Measurements from ENCODE around the gene ELOVL4. TPM values are rescaled to one million over a fixed set of nuclear protein-coding genes. Genes with fewer than 3 reads are reported as not detected.

ELOVL4 gene
- total and polyA plus RNA-seq, 2 of the 4 experiments (the other 2 are of a cell fraction) = 2.2 to 2.3 TPM

DNA sequence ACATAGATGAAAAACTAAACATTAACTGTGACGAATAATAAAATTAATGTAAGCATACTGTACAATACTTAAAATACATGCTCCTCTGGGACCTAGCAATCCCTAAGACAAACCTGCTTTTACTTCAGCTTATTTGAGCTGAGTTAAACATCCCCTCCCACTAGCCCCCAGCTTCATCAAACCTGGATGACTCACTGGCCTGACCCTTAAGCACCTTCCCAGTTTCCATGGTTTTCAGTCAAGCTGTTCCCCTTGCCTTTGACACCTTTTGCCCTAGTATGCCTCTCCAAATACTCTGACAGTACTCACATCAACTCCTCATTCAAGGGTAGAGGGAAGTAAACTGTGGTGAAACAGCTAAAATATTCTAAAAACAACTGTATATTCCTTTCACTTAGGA lies 4.2 kb downstream of the ELOVL4 start:
- DNase-seq (no peak), ATAC-seq (ENCODE audit: low read depth) (no peak)
- Histone ChIP-seq H2AFZ (replicated peaks; ENCODE audit: low read length, poor library complexity) (no peak overlapping the region), H2BK5ac (ENCODE audit: low read depth, low read length, poor library complexity, severe bottlenecking) (no peak overlapping the region), H2BK120ac (ENCODE audit: low read depth, low read length) (no peak overlapping the region), H4K91ac (ENCODE audit: insufficient read depth, low read depth, low read length) (no peak overlapping the region), H3K14ac (replicated peaks; ENCODE audit: low read depth, low read length) (no peak overlapping the region), H3K9ac (ENCODE audit: low read depth, low read length) (no peak overlapping the region), H2AK5ac (ENCODE audit: low read depth, low read length) (no peak overlapping the region), H3K9me1 (ENCODE audit: insufficient read depth, low read length) (peaks cover 11% of the 10 kb centered on the region; the same call in 1 of the 2 replicates), H4K20me1 (ENCODE audit: insufficient read depth, low read length) (no peaks in the 10 kb centered on the region), H2BK15ac (ENCODE audit: low read depth, low read length) (no peak overlapping the region), H3K79me1 (ENCODE audit: low read depth in 1 of 2, low read length in 2 of 2) (peaks cover 20 to 28% of the 10 kb centered on the region in 2 experiments), H3K9me3 (ENCODE audit: control insufficient read depth, insufficient read depth, low read length) (no peaks in the 10 kb centered on the region), H3K18ac (ENCODE audit: low read depth, low read length) (no peak overlapping the region), H3K27ac (ENCODE audit: insufficient read depth, low read length) (no peak overlapping the region), H3K27me3 (ENCODE audit: control insufficient read depth, insufficient read depth, low read length) (no peaks in the 10 kb centered on the region), H3K56ac (ENCODE audit: extremely low read depth, insufficient read depth, low read length) (no peak overlapping the region), H3K4ac (ENCODE audit: low read depth, low read length) (no peak overlapping the region), H2AK9ac (replicated peaks; ENCODE audit: low read depth, low read length, poor library complexity) (no peak overlapping the region), H2BK20ac (ENCODE audit: low read depth, low read length) (no peak overlapping the region), H3K23ac (ENCODE audit: low read depth, low read length) (0 out of 2 replicates have a peak overlapping the region, but pooled peaks have one; percentile 32), H3K36me3 (ENCODE audit: control insufficient read depth, insufficient read depth, low read length) (no peaks in the 10 kb centered on the region), H3K4me3 (ENCODE audit: insufficient read depth, low read depth, low read length) (no peak overlapping the region), H3K4me1 (ENCODE audit: control insufficient read depth, insufficient read depth, low read length) (peaks cover 1% of the 10 kb centered on the region; the same call in 1 of the 2 replicates), H3K4me2 (ENCODE audit: low read depth, low read length) (no peak overlapping the region), H4K8ac (ENCODE audit: low read depth in 2 of 2, low read length in 2 of 2) (no peak overlapping the region), H4K5ac (ENCODE audit: low read depth, low read length) (no peak overlapping the region)
- in situ Hi-C loops (cut with MboI; ENCODE audit: low sequenced_read_pairs) = loop anchor here (10.0 kb wide), 1 partner anchor 62 kb away; the partner anchor contains the start of gene TTK
- dilution Hi-C loops (cut with HindIII; ENCODE audit: low sequenced_read_pairs, unreplicated experiment) = no loop called here
- BruUV-seq (replicated peaks) = no TSS peak
- ChIA-PET CTCF (no interaction called here), POLR2A (ENCODE audit: unreplicated experiment) (no interaction called here)
- no CpG with 5 or more reads among the region's 1 CpG for WGBS, 2 experiments (ENCODE audit: extremely low coverage in 2 of 2, insufficient read length in 1 of 2)
- intact Hi-C loops (cut with micrococcal nuclease) = no loop called here
- TF ChIP-seq CHD1 (IDR thresholded peaks at IDR 0.05; ENCODE audit: low read depth, low read length) (no peak), MXI1 (IDR thresholded peaks at IDR 0.05; ENCODE audit: borderline replicate concordance, low read depth, low read length) (no peak), CEBPB (IDR thresholded peaks at IDR 0.05; ENCODE audit: low read depth, low read length) (no peak), MAFK (IDR thresholded peaks at IDR 0.05; ENCODE audit: low read depth, low read length) (no peak), NFE2L2 (IDR thresholded peaks at IDR 0.05; ENCODE audit: low read depth, low read length) (no peak), POLR2A (IDR thresholded peaks at IDR 0.05; ENCODE audit: low read depth, low read length) (no peak), BHLHE40 (IDR thresholded peaks at IDR 0.05; ENCODE audit: low read depth, low read length) (no peak)
- TF ChIP-seq, protein P1, sequence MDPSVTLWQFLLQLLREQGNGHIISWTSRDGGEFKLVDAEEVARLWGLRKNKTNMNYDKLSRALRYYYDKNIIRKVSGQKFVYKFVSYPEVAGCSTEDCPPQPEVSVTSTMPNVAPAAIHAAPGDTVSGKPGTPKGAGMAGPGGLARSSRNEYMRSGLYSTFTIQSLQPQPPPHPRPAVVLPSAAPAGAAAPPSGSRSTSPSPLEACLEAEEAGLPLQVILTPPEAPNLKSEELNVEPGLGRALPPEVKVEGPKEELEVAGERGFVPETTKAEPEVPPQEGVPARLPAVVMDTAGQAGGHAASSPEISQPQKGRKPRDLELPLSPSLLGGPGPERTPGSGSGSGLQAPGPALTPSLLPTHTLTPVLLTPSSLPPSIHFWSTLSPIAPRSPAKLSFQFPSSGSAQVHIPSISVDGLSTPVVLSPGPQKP (IDR thresholded peaks at IDR 0.05; ENCODE audit: borderline replicate concordance, low read depth, low read length) = no peak

Data from IMR-90 (cell line).